ENCODE data around the gene GON4L.

DNA sequence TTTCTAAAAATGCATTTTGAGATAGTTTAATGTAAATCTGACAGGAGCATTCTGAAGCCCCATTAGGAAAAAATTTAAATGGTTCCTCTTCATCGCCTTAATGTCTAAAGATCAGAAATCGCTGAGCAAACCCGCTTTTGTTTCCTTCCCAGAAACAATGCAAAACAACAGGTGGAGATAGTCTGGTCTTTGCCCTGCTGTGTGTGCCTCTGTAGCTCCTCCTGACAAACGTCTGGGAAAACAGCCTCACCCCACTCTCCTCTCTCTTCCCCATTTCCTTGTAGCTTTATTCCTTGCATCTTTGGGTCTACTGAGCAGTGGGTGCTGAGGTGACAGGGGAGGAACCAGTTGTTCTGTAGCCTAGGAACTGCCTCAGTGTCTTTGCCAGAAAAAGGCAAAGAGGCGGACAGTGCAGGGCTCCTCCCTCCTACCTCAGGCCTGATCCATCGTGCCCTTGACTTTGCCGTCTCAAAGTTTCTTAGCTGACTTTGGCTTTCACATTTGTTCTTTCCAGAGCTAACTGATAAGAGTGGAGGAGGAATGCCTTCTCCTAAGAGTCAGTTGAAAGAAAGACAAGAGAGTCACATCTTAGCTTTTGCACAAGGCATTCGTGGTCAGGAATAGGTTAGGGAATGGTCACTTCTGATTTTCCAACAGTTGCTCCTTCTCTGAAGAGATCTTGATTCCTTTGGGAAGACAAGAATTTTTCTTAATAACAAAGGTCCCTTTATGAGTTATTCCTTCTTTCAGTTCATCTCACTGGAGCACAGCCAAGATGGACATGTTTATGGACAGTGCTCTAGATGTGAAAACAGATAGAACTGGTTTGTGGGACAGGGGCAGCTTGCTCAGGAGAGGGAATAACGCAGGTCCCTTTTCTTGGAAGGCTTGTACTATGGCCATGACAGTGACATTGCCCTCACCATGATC, 27.3 kb upstream of the GON4L start:
- no peak for TF ChIP-seq CTCF (IDR thresholded peaks at IDR 0.05)
- no peak for TF ChIP-seq POLR2AphosphoS5 (IDR thresholded peaks at IDR 0.05; ENCODE audit: low read depth, low read length)
- TF ChIP-seq RAD21 (IDR thresholded peaks at IDR 0.05; ENCODE audit: low read length), result no peak
- TF ChIP-seq, protein P1, sequence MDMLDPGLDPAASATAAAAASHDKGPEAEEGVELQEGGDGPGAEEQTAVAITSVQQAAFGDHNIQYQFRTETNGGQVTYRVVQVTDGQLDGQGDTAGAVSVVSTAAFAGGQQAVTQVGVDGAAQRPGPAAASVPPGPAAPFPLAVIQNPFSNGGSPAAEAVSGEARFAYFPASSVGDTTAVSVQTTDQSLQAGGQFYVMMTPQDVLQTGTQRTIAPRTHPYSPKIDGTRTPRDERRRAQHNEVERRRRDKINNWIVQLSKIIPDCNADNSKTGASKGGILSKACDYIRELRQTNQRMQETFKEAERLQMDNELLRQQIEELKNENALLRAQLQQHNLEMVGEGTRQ (IDR thresholded peaks at IDR 0.05; ENCODE audit: borderline replicate concordance, low read depth, low read length), result no peak
- no peak for TF ChIP-seq JUND (IDR thresholded peaks at IDR 0.05)
- TF ChIP-seq PBX3 (IDR thresholded peaks at IDR 0.05), result no peak
